Stimulated activated CD8-positive, alpha-beta memory T cell treated with anti-CD3 and anti-CD28 coated beads, Interleukin-12 subunit alpha, Interleukin-12 subunit beta, amount 100 ng/mL, for 24 hours (primary cell): ENCODE results near the gene VCX2.
"Not testable (repeated sequence)": the region's sequence is repeated elsewhere in the genome, so short reads cannot be mapped to it uniquely, and the experiment has no call there.

Experiments used
- DNase-seq: peaks from one replicate; pipeline ENCODE4 v3.0.0-alpha.2; 2020; ENCODE audit errors: extremely low read depth

The VCX2 gene

DNA sequence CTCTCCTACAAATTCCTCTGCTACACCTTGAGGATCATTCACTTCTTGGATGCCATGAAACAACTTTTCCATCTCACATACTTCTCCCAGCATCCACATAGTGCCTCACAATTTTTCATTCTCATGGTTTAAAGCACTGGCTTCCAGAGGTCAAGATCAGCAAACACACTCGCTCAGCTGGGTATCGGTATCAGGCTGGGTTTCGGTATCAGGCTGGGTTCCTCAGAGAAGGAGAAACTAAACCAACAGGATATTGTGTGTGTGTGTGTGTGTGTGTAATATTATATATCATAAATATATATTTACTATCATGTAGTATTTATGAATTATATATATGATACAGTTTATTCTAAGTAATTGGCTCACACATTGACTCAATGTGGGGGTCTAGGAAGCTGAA lies at the start of gene VCX2:
Gene VCX2, minus strand, starts transcription at position 99 of the 400 bp plus-strand sequence. CDS start 624 bp downstream, outside the sequence.
- not testable (repeated sequence) for DNase-seq

DNA sequence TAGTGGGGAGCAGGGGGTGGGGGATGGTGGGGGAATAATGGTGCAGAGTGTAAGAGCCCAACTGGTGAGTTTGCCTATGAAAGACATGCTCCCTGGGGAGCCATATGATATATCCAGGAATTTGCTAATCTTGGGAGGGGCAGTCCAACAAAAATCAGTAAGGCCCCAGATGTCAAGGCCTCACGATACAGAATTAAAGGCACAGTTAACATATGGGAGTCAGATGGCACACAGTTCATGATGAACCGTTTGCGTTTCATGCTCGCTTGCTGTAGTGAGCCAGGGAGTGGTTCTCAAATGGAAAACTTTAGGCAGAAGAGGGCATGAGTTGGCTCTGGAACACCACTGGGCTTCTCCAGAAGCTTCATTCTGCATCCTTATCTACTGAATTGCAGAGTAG lies 33.9 kb upstream of the VCX2 start:
- no peak for DNase-seq

DNA sequence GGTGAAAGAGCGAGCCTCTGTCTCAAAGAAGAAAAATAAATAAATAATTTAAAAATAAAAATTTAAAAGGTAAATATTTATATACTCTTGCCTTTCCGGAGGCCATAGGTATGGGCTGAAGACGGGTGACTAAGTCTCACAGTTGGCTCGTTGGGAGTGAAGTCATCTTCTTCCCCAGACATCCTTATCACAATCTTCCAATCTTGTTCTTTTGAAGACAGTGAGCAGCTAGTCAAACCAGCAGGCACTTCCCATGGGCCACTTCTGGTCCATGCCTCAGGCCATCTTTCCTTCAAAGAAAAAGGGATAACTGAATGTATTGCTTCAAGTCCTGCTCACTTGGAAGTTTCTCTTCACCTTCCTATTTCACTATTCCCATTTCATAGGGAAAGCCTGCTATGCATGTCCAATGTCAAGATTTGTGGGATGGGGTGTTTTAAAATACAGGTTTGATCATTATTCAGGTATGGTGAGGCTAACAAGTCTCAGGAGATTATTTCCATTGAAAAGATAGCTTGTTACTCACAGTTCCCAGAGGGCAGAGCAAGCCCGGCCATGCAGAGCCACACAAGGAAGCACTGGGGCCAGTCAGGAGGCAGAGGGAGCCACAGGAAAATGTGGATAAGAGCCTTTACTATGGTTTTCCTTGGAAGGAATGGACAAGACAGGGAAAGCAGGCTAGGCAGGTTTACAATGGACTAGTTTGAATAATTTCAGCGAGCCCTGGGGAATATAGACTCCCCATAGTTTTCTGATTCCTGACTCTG lies 33.3 kb upstream of the VCX2 start:
- no peak for DNase-seq

DNA sequence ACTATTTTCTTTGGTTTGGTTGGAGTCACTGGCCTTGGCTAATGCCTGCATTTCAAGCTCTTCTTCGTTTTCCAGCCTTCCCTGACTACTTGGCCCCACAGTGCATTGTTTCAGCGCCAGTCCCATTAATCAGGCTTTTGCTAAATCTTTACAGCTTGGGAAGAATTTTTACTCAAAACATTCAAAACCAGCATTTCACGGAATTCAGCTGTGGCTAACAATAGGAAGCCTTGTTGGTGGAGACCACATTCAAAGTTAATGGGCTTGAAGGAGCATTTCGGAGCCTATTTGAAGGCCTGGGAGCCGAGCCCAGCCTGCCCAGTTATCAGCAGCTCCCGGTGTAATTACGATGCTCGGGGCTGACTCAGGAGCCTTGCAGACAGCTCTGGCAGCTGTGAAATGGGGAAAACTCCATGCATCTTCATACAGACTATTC lies 30.8 kb upstream of the VCX2 start:
- no peak for DNase-seq

DNA sequence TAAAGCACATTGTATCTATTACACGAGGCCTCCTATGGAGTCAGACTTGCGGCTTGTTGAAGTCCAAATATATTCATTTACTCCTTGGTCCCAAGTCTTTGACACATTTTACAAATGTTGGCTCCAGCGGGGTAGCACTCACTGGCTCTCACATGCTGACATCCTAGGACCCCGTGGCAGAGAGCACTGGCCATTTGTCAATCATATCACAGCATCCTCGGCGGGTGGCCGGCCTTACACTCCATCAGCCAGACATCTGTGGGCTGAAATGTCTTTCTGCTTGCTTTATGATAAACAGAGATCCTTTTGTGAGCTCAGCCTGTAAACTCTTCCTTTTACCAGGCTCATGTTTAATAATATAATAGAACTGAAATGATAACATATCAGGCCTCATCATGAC lies 25.7 kb upstream of the VCX2 start:
- no peak for DNase-seq

DNA sequence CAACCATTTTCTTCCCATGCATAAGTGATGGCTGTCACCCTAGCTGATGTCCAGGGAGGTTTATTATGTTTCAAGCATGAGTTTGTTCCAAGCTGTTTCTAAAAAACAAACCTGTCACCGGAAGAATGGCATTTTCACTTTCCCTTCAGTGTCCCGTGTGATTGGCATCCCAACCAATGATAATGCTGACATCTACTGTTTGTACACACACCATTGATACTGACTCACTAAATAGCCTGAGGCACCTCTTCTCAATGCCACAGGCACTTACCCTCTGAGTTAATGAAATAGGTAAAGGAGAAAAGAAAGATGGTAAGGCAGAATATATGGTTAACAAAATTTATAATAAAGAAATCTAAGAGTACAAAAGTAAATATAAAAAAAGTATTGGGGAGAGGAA lies 23.1 kb upstream of the VCX2 start:
- DNase-seq: no peak

DNA sequence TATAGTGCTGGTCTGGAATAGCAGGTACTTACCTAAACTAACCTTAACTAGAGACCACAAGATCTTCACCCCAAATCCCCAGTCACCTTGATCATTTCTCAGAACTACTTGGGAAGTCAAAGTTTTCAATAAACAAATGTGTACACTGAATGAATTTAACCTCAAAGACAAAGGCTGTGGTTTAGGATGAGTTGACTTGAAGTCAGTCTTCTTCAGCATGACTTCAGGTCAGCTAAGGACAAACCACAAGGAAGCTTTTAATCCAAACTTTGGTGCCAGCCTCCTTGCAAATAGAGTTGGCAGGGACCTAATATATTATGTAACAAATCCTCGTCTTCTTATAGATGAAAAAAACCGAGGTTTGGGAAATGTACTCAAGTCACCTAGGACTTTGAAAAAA lies 21.2 kb upstream of the VCX2 start:
- no peak for DNase-seq

DNA sequence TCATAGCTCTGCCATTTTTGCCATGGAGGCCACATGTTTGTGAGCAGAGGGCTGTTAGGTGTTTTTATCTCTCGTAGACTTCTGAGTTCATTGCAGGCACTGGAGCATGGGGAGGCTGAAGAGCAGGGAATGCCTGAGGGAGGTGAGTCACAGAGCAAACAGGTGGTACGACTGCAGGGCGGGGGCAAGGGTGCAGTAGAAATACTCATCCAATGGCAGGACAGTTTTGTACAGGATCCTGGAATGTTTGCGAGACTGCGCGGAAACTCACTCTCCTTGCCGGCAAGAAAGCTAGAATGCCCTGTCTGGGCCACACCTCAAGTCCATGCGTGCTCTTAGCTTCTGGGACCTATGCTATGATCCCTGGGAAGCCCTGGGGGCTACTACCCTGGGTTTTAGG lies 20.0 kb upstream of the VCX2 start:
- no peak for DNase-seq

DNA sequence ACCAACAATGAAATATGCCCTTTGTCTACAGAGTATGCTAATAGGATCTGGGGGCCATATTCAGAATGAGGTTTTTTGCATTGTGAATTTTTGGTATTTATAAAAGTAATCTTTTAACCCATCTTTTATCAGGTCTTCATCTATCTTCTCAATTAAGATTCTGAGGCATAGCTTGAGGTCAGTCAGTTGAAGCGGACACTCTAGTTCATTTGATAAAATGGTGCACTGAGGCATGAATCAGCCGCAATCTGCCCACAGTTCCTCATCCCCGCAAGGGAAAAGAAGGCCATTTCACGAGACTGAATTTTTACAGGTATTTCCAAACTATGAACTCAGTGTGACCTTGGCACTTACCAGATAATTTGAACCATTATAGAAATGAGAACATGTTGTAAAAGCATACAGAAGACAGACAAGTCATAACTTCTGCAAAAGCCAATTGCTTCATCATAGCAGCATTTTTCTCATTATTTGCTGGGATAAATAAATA lies 19.3 kb upstream of the VCX2 start:
- no peak for DNase-seq

DNA sequence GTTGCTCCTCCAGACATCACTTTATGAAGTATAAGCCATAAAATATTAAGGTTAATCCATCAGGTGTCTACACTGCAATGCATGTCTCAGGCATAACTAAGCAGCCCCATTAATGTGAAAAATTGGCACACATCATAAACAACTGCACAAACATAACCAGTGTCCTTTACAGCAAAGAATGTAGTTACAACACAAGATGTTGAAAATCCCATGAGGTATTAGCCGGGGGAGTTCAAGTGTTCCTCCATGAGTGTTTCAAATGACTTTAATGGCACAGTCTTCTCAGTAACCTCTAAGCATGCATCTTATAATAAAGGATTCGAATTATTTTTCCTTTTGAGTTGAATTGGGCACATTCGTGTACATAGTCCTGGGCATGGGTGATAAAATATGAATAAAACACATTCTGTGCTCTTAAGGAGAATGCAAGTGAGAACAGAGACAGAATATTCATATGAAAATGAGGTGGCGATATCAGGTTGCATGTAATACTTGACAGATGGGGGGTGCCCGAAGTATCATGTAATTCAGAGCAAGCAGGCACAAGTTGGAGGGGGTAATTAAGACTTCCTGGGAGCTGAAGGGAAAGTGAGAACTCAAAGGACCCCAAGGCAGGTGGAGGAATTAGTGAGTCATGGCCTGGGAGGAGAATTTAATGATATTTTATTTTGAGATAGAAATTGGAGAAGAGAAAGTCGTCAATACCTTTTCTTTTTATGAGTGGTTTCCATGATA lies 18.2 kb upstream of the VCX2 start:
- no peak for DNase-seq

DNA sequence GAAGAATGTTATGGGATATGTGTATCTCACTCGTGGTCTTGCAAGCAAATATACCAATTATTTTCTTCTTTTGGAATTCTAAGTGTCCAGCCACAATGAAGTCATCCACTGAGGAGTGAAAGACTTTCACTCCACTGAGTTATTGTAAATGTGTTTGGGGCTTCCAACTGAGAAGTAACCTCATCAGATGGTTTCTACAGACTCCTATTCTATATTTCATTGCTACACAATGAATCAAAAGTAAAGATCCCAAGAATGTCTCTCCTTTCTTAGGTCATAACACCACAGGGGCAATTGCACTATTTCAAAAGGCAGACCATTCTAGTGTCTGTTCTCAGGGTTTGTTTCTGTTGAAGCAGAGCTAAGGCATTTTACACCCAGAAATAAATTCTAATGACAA lies 12.3 kb upstream of the VCX2 start:
- DNase-seq: no peak

DNA sequence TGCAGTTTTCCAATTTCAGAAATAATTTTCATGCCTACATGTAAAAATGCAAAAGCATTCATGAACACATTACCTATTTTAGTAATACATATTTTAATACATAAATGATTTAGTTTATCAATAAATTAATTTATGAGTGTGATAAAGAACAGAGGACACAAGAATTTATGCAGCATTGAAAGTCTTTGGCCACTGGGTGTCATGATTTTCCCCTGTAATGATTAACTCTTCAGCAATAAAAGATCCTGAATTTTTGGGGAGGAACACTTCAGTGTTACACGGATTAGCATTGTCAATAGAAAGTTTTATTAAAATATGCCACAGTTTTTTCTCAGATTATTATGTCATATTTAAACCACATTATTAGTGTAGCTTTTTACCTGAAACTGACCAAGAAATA lies 8.6 kb upstream of the VCX2 start:
- DNase-seq: no peak

DNA sequence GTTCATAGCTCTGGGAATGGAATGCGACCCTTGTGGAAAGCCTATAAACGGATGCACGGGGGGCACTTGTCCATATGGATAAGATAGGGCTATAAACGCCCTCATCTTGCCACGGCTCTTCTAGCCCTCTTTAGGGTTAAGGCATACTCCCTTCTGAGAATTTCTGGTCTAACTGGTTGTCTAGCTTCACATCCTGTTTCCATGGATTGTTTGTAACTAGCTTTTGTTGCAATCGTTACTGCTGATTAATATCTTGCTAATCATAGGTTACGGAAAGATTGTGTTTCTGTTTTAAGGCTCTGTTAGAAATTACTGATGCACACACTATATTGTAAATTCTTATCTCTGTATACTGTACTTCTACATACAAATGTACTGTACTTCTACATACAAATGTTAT lies 17.1 kb downstream of the VCX2 start:
- DNase-seq: not testable (repeated sequence)

DNA sequence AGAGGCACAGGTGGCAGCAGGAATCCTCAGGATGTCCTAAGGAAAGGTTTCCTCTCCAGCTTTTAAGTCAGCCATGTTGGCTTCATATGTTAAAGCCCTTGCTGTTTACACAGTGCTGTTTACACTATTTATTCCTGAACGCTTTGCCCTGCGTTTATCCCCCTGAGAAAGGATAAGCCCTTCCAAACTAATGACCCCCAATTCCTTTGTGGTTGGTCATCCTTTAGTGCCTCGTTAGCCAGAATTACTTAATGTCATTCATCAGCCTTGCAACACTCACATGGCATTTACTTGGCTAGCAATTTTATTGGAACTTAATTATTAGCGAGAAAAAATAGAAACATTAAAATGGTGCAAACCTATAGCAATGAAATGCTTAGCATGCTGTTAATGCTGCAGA lies 23.8 kb downstream of the VCX2 start:
- no peak for DNase-seq

DNA sequence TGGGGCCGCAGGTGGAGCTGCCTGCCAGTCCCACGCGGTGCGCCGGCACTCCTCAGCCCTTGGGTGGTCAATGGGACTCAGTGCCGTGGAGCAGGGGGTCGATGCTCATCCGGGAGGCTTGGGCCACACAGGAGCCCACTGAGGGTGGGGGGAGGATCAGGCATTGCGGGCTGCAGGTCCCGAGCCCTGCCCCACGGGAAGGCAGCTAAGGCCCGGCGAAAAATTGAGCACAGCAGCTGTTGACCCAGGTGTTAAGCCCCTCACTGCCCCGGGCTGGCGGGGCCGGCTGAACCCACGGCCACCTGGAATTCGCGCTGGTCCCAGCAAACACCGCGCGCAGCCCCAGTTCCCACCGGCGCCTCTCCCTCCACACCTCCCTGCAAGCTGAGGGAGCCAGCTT lies 26.1 kb downstream of the VCX2 start:
- no peak for DNase-seq

DNA sequence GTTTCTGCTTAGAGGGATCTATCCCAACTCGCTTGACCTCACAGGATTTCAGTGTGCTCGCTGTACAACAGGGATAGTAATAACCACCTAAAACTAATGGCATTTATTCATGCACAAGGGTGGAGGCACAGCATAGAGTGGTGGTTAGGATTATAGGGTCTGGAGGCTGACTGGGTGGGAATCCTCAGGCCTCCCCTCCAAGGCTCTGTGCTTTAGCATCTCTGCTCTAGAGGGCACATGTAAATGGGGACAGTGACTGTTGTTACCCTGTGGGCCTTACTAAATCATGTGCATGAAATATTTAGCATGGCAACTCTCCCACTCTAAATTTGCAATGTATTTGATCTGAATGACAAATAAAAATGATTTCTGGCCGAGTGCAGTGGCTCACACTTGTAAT lies 29.2 kb downstream of the VCX2 start:
- DNase-seq: no peak

DNA sequence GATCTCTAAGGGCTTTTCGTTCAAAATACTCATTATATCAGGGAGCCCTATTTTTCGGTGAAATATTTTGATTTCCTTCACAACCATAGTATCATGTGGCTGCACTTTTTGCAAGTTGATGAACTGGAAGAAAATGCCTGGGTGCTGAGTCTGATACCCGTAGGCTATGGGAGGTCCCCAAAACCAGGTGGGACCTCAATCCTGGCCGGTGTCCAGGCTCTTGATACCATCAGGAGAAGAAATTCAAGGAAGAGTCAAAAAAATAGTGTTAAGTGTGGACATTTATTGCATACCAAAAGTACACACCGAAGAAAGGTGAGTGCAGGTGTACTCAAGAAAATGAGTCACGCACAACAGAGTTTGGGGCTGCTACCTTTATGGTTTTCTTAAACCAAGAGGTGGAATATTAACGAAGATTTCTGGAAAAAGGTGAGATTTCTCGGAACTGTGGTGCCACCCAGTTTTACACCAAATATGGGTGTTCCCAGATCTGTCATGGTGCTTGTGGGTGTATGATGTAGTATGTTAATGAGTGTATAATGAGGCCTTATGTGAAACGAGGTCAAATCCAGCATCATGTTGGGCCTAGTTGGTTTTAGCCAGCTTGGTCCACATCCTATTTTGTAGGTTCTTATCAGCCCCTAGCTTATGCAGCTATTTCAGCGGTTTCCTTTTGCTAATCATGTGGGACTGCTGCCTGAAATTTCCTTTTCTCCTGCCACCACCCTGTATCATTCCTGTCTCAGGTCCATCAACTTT lies 29.9 kb downstream of the VCX2 start:
- no peak for DNase-seq

DNA sequence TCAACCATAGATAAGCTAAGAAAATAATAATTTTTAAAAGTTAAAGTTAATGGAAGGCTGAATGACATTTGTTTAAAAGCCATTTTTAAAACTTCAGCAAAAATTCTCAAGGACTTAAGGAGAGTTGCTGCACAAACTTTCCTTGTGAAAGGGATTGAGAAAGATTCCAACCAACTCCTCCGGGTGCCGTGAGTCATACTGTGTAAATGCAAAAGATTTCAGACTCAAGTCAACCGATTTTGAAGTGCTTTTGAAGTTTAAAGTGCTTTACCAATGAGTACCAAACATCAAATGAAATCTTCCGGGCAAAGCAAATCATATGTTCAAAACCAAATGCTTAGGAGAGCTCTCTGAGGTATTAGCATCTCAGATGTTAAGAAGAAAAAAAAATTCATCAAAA lies 31.4 kb downstream of the VCX2 start:
- DNase-seq: no peak

DNA sequence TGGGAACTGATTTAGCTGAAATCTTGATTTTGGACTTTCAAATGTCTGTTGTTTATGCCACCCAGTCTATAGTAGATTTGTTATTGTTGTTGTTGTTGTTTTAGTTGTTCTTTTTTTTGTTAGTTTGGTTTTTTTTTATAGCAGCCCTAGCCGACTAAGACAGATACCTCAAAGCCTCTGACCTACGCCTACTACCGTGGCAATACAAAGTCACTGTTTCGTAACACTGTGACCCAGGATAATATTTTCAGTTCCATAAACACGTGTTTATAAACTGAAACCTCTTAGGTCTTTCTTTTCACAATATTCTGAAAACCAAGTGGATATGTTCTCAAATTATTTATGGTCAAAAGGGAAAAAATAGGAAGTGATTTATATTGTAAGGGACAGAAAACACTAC lies 32.8 kb downstream of the VCX2 start:
- DNase-seq: no peak

DNA sequence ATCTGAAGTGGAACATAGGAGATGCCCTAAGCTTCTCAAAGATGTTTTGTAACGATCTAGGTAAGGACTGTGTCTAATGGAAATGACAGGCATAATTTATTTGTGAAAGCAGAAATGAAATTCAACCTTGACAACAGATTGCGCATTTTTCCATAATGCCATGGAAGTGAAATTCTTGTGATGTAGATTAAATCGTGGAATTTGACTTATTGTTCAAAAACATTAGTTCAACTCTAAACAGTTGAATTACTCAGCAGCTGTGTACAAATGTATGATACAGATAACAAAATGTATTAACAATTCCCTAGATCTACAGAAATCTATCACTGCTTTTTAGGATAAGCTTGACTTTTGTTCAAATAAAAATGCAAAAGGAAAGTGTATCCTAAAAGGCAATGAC lies 44.4 kb downstream of the VCX2 start:
- DNase-seq: no peak

DNA sequence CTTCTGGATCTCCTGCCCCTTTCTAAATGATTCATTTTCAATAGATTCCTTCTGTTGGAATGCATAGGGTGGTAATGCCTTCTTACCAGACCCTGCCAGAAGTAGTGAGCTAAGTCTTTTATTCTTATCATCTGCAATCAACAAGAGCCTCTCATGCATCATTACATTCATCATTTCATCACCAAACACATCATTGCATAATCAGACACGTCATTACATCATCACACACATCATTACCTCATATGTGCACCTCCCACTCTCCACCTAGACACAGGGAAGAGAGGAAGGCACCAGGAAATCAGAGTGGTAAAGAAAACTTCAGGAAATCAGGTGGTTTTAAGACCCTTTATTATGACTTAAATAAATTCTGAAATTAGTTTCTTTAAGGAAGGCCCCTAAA lies 45.0 kb downstream of the VCX2 start:
- DNase-seq: no peak

DNA sequence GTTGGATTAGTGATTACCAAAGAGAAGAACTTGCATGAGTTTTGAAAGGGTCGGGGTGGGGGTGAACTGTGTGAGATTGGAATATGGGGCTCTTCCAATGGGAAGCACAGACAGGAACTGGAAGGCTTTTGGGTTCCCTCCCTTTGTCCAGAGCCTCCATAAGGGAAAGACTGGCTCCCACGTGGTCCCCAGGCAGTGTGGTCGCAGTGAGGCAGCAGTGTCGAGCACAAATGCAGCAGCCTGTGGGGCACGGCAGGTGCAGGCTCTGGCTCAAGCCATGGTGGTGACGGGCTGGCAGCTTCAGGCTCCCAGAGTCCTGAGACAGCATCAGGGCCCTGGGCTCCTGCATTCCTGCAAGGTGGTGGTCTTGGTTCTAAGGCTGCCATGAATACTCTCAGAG lies 45.5 kb downstream of the VCX2 start:
- DNase-seq: no peak

DNA sequence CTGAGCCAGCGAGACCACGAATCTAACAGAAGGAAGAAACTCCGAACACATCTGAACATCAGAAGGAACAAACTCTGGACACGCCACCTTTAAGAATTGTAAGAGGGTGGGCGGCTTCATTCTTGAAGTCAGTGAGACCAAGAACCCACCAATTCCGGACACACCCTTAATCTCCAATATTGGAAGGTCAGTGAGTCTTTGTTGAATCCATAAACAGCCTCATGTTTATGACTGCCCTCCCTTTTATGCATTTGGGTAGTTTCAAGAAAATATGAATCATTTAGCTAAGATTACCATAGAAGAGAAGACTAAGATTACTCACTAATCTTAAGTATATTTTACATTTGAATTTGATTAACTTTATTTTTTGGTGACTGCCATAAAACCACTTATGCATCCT lies 48.5 kb downstream of the VCX2 start:
- no peak for DNase-seq
